Loucy (cell line): ENCODE measurements around the gene PPHLN1.

Experiments
- H2AFZ ChIP-seq: fragments of 200-600 bp; sonication (generic); 2 replicates; pipeline ENCODE4 v1.6.0; 2016; ENCODE audit warnings: antibody characterized with exemption, mild to moderate bottlenecking, low read length, moderate library complexity
- H3F3A ChIP-seq: fragments of 200-600 bp; 2 replicates; pipeline ENCODE4 v1.6.0; 2016; ENCODE audit warnings: antibody characterized with exemption, low read depth, mild to moderate bottlenecking
- H3K27me3 ChIP-seq: fragments of 200-600 bp; sonication (generic); 2 replicates; pipeline ENCODE4 v1.6.1; 2014; ENCODE audit warnings: low read length, mild to moderate bottlenecking; ENCODE audit not compliant: insufficient read depth, poor library complexity, severe bottlenecking
- H3K36me3 ChIP-seq: fragments of 200-600 bp; sonication (generic); 2 replicates; pipeline ENCODE4 v1.6.1; 2016; ENCODE audit warnings: low read length; ENCODE audit not compliant: insufficient read depth
- H3K4me1 ChIP-seq: fragments of 200-600 bp; sonication (generic); 2 replicates; pipeline ENCODE4 v1.5.1; 2014; ENCODE audit warnings: low read length, mild to moderate bottlenecking; ENCODE audit not compliant: insufficient read depth, poor library complexity, severe bottlenecking
- H3K4me2 ChIP-seq: fragments of 200-600 bp; sonication (generic); 2 replicates; pipeline ENCODE4 v1.6.0; 2014; ENCODE audit warnings: antibody characterized with exemption, low read length, low read depth, mild to moderate bottlenecking; ENCODE audit not compliant: poor library complexity, severe bottlenecking
- H3K4me3 ChIP-seq: fragments of 200-600 bp; sonication (generic); 2 replicates; pipeline ENCODE4 v1.5.1; 2014; ENCODE audit warnings: low read length, mild to moderate bottlenecking, mixed read lengths; ENCODE audit not compliant: poor library complexity, severe bottlenecking
- H3K79me2 ChIP-seq: fragments of 200-600 bp; sonication (generic); 2 replicates; pipeline ENCODE4 v1.6.1; 2014; ENCODE audit warnings: low read length; ENCODE audit not compliant: insufficient read depth
- H3K9ac ChIP-seq: fragments of 200-600 bp; sonication (generic); 2 replicates; pipeline ENCODE4 v1.6.0; 2014; ENCODE audit warnings: mild to moderate bottlenecking, low read depth, low read length, moderate library complexity; ENCODE audit not compliant: poor library complexity, severe bottlenecking
- H3K9me2 ChIP-seq: fragments of 200-600 bp; sonication (generic); replicated peaks from 2 replicates; pipeline ENCODE4 v1.6.1; 2016; ENCODE audit warnings: low read depth, low read length, mixed read lengths
- H3K9me3 ChIP-seq: fragments of 200-600 bp; sonication (generic); 2 replicates; pipeline ENCODE4 v1.6.1; 2014; ENCODE audit warnings: mild to moderate bottlenecking, antibody characterized with exemption, low read length, low read depth; ENCODE audit not compliant: insufficient read depth
- H4K20me1 ChIP-seq: fragments of 200-600 bp; sonication (generic); 2 replicates; pipeline ENCODE4 v1.6.0; 2014; ENCODE audit warnings: antibody characterized with exemption, low read length, mild to moderate bottlenecking; ENCODE audit not compliant: insufficient read depth, poor library complexity, severe bottlenecking
- EZH2phosphoT487 ChIP-seq: fragments of 200-600 bp; IDR thresholded peaks from 2 replicates; pipeline ENCODE4 v1.6.1; 2018; ENCODE audit warnings: antibody characterized with exemption, mild to moderate bottlenecking, moderate library complexity, borderline replicate concordance
- TF ChIP-seq, protein P1 (sequence below): fragments of 200-600 bp; sonication (generic); conservative IDR thresholded peaks from 2 replicates; pipeline ENCODE4 v1.5.1; 2014; ENCODE audit warnings: mild to moderate bottlenecking, antibody characterized with exemption, low read length

PPHLN1 gene

DNA sequence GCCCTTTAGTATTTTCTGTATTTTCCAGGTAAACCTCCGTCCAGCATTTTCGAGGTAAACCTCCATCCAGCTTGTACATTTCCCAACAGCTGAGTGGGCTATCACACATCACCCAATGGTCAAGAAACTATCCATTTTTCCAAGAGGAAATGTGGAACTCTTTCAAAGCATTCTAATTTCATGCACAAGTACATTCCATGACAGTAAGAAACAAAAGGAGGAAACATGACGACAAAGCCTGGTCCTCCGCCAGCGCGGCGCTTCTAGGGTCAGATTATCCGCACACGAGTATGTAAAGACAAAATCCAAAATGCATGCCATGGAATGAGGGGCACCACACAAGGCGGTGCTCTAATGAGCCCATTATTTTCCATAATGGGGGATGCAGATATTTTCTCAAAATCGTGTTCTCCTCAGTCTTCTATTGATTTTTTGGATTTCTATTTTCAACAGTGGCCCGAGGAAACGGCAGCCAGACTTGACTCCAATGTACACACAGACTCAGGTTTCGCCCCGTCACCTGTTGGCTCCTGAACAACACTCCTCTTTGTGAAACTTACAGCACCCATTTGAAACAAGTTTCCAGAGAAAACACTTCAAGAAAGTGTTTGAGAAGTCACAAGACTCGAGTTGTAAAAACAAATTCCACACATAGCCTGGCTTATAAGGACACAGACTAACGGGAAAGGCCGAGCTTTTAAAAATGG lies 156.2 kb downstream of the PPHLN1 start:
- Histone ChIP-seq H3K9me2 (no peaks in the 10 kb centered on the region), H3K4me1 (no peaks in the 10 kb centered on the region), H3K79me2 (no peaks in the 10 kb centered on the region), H2AFZ (no peak overlapping the region), H3K9ac (no peak overlapping the region), H3F3A (no peaks in the 10 kb centered on the region), H3K4me2 (no peak overlapping the region), H3K9me3 (no peaks in the 10 kb centered on the region), H4K20me1 (no peaks in the 10 kb centered on the region), H3K4me3 (no peak overlapping the region), H3K36me3 (no peaks in the 10 kb centered on the region), H3K27me3 (no peaks in the 10 kb centered on the region)
- no peak for TF ChIP-seq EZH2phosphoT487
- TF ChIP-seq, protein P1, sequence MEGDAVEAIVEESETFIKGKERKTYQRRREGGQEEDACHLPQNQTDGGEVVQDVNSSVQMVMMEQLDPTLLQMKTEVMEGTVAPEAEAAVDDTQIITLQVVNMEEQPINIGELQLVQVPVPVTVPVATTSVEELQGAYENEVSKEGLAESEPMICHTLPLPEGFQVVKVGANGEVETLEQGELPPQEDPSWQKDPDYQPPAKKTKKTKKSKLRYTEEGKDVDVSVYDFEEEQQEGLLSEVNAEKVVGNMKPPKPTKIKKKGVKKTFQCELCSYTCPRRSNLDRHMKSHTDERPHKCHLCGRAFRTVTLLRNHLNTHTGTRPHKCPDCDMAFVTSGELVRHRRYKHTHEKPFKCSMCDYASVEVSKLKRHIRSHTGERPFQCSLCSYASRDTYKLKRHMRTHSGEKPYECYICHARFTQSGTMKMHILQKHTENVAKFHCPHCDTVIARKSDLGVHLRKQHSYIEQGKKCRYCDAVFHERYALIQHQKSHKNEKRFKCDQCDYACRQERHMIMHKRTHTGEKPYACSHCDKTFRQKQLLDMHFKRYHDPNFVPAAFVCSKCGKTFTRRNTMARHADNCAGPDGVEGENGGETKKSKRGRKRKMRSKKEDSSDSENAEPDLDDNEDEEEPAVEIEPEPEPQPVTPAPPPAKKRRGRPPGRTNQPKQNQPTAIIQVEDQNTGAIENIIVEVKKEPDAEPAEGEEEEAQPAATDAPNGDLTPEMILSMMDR = no peak

DNA sequence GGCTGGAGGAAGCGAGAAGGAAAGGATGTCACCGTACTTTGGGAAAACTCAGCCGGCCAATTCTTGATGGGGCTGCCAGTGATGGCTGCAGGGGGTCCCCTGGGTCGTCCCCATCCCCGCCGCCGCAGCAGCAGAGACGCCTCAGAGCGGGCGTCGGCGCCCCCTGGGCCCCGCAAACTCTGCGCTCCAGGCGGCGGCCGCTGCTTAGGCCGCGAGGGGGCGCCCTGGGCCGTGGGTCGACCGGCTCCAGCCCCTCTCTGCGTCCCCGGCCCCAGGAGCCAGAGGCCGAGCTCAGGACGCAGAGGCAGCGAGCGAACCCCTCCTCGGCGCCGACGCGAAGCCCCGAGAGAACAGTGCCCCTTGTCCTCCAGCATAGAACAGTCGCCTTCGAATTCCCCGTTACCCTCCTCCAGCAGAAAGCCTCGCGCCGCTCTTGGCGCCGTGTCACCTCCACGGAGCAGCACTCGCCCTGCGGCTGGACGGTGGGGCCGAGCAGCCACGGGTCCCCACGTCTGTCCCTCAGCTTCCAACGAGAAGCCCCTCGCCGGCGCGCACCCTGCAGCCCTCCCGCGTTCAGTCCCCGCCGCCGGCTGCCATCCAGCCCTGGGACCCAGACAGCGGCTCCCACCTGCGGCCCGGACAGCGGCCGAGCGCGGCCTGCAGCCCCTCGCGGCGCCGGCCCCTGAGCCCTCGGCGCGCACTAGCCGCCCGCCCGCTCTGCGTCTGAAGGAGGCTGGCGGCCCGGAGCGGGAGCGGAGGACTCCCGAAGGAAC lies 157.0 kb downstream of the PPHLN1 start:
- H3K9me2 ChIP-seq = no peaks in the 10 kb centered on the region
- H3K4me1 ChIP-seq = no peaks in the 10 kb centered on the region
- H3K36me3 ChIP-seq = no peaks in the 10 kb centered on the region
- H4K20me1 ChIP-seq = no peaks in the 10 kb centered on the region
- no peaks in the 10 kb centered on the region for H3K79me2 ChIP-seq
- TF ChIP-seq, protein P1 = no peak
- no peak for TF ChIP-seq EZH2phosphoT487
- no peak overlapping the region for H2AFZ ChIP-seq
- H3F3A ChIP-seq = no peaks in the 10 kb centered on the region
- H3K9me3 ChIP-seq = no peaks in the 10 kb centered on the region
- H3K9ac ChIP-seq = no peak overlapping the region
- no peak overlapping the region for H3K4me2 ChIP-seq
- H3K27me3 ChIP-seq = no peaks in the 10 kb centered on the region
- no peak overlapping the region for H3K4me3 ChIP-seq

DNA sequence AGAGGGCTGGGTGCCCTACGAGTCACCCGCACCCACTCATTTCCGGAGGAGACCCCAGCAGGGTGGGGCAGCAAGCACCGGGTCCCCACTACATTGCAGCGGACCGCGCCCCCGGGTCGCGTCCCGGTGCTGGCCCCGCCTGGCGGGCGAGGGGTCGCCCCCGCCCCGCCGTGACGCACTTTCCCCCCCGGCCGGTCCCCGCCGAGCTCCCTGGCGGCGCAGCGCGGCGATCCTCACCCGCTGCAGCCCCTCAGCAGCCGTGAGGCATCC lies 157.5 kb downstream of the PPHLN1 start:
- Histone ChIP-seq H2AFZ (no peak overlapping the region), H3K79me2 (no peaks in the 10 kb centered on the region), H3K4me3 (no peak overlapping the region), H3F3A (no peaks in the 10 kb centered on the region), H3K36me3 (no peaks in the 10 kb centered on the region), H3K27me3 (no peaks in the 10 kb centered on the region), H3K4me2 (no peak overlapping the region), H3K9me2 (no peaks in the 10 kb centered on the region), H3K4me1 (no peaks in the 10 kb centered on the region), H3K9ac (no peak overlapping the region), H3K9me3 (no peaks in the 10 kb centered on the region), H4K20me1 (no peaks in the 10 kb centered on the region)
- TF ChIP-seq, protein P1 = no peak
- no peak for TF ChIP-seq EZH2phosphoT487
